ENCODE measurements around the gene PROZ.

PROZ gene

GRCh38 chr13:113142876-113143275 lies 15.6 kb upstream of the PROZ start:
- DNase-seq, result no peak

GRCh38 chr13:113143466-113144254 lies 14.8 kb upstream of the PROZ start:
- DNase-seq, result no peak

- DNase-seq, result no peak
Observed at GRCh38 chr13:113144255-113144629, 14.2 kb upstream of the PROZ start.

GRCh38 chr13:113145496-113145895 lies 13.0 kb upstream of the PROZ start:
- no peak for DNase-seq

- no peak for DNase-seq
Observed at GRCh38 chr13:113145911-113146598, 12.4 kb upstream of the PROZ start.

- DNase-seq, result no peak
Observed at GRCh38 chr13:113146750-113147149, 11.7 kb upstream of the PROZ start.

- no peak for DNase-seq
Observed at GRCh38 chr13:113147206-113147605, 11.2 kb upstream of the PROZ start.

- no peak for DNase-seq
Observed at GRCh38 chr13:113148407-113148806, 10.0 kb upstream of the PROZ start.

GRCh38 chr13:113148940-113149503 lies 9.4 kb upstream of the PROZ start:
- no peak for DNase-seq

- no peak for DNase-seq
Observed at GRCh38 chr13:113149711-113150549, 8.5 kb upstream of the PROZ start.

- no peak for DNase-seq
Observed at GRCh38 chr13:113150550-113151365, 7.7 kb upstream of the PROZ start.

- DNase-seq, result no peak
Observed at GRCh38 chr13:113151745-113152690, 6.4 kb upstream of the PROZ start.

- DNase-seq, result no peak
Observed at GRCh38 chr13:113152691-113152983, 5.8 kb upstream of the PROZ start.

GRCh38 chr13:113152984-113153809 lies 5.3 kb upstream of the PROZ start:
- peak; percentile 46 for DNase-seq

GRCh38 chr13:113153810-113154748 lies 4.4 kb upstream of the PROZ start:
- peak; percentile 69 for DNase-seq

GRCh38 chr13:113155201-113155600 lies 3.2 kb upstream of the PROZ start:
- DNase-seq, result no peak

- DNase-seq, result no peak
Observed at GRCh38 chr13:113155982-113156655, 2.3 kb upstream of the PROZ start.

- DNase-seq, result no peak
Observed at GRCh38 chr13:113157206-113157928, 1.1 kb upstream of the PROZ start.

All from activated CD4-positive, CD25-positive, alpha-beta regulatory T cell treated with anti-CD3 and anti-CD28 coated beads, Interleukin-2, amount 50 U/mL, for 72 hours (primary cell).